ENCODE results near the gene COL26A1.
A peak's percentile ranks its signal among the peaks of the same experiment; 100 is the strongest.
"Not testable (repeated sequence)": the region's sequence is repeated elsewhere in the genome, so short reads cannot be mapped to it uniquely, and the experiment has no call there.

The COL26A1 gene

DNA sequence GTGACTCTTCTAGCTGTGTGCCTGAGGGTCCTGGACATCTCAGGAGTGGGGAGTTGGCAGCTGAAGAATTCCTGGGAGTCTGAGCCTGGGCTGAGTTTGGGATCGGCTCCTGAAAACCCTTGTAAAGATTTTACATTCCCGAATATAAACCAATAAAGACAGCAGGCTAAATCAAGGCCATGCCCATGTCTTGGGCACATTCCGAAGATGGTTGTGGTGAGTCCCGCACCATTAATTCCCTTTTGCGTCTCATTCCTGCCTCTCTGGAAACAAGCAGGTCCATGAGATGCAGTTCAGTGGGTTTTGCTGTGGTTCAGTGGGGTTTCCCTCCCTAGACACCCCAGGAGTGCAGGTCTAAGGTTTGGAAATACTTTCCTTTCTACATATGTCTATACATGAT lies 90.9 kb downstream of the COL26A1 start:
- FAIRE-seq = no peak

DNA sequence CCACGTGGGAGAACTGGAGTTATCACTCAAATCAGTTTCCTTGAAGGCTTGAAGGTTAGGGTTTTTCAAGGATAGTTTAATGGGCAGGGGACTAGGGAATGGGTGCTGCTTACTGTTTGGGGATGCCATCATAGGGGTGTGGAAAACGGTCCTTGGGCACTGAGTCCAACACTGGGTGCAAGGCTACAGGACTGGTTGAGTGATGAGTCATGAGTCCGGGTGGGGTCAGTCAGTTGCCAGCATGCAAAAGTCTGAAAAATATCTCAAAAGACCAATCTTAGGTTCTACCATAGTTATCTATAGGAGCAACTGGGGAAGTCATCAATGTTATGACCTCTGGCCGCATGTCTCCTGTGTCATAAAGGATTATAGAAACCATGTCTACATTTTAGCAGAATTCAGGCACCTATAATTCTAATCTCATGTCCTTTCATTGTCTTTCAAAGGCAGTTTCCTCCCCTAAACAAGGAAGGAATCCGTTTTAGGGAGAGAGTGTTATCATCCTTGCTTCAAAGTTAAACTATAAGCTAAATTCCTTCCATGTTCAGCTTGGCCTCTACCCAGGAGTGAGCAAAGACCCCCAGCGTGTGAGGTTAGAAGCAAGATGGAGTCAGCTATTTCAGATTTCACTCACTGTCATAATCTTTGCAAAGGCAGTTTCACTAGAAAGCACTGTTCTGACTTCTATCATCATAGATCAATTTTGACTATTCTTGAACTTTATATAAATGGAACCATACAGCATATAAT lies 94.5 kb downstream of the COL26A1 start:
- no peak for FAIRE-seq

DNA sequence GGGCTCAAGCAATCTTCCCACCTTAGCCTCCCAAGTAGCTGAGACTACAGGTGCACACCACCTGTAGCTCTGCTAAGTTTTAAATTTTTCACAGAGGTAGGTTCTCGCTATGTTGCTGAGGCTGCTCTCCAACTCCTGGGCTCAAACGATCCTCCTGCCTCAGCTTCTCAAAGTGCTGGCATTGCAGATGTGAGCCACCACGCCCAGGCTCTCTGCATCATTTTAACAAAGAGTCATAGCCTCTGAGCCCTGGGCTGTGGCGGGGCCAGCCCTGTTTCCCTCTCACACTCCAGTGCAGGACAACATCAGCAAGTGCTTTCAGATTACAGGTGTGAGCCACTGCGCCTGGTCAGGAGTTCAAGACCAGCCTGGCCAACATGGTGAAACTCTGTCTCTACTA lies 102.5 kb downstream of the COL26A1 start:
- FAIRE-seq = no peak

DNA sequence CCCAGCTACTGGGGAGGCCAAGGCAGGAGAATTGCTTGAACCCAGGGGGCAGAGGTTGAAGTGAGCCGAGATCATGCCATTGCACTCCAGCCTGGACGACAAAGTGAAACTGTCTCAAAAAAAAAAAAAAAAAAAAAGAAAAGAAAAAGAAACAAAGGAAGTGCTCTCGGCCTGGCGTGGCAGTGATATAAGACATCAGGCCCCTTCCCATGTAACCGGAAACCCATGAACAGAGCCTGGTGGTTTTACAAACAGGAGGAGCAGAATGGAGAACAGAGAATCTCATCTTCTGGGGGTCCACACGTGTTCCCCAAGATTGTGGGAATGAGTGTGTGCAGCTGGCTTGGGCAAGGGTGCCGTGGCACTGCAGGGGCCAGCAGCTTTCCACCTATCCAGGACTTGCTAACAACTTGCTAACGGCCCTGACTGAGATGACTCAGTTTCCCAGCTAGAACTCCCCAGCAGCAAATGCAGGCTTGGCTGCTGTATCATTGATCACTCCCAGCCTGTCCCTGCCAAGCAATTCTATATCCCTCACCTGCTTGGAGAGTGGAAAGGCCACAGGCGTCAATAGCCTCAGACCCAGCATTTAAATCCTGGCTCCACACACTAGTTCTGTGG lies 103.0 kb downstream of the COL26A1 start:
- FAIRE-seq = no peak

DNA sequence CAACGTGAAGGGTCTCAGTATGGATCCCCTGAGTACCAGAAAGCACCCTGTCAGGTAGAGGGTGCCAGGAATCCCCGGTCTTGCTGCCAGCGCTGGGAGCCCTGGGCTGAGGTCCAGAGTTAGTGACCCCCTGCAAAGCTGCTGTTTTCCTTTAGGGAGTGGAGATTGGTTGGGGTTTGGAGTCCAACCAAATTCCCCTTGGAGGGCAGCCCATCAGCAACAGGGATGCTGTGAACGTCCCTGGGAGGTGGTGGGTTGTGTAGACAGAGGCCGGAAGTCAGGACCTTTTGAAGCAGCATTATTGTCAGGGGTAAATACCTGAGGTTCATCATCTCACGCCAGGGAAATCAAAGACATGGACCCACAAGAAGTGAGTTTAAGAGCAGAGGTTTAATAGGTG lies 104.2 kb downstream of the COL26A1 start:
- no peak for FAIRE-seq

DNA sequence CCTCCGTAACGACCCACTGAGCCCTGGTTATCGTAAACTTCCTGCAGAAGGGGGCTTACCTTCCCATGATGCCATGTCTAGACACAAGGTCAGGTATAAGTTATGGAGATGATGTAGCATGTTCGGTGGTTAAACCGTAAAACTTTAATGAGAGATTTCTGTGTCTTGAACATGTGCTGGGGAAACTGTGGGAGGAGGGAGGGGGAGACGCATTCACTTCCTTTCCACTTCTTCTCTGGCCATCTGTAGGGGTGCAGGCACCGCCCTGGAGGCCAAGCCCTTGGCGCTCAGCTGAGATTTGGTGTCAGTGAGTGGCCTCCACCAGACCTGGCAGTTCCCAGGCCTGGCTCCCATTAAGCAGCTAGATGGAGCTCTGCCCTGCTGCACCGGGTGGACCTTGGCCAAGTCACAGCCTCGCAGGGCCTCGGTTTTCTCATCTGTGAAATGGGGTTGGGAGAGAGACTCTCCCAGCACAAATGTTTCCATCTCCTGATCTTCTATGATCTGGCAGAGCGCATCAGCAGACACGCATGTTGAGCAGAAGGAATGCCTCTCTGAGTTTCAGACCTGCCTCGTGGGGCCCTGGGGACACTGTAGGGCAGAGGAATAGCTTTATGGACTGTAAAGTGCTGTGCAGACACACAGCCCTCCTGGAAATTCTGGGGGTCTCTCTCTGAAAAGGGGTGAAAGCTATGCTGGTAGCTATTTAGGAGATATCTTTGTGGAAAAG lies 106.0 kb downstream of the COL26A1 start:
- FAIRE-seq = no peak

DNA sequence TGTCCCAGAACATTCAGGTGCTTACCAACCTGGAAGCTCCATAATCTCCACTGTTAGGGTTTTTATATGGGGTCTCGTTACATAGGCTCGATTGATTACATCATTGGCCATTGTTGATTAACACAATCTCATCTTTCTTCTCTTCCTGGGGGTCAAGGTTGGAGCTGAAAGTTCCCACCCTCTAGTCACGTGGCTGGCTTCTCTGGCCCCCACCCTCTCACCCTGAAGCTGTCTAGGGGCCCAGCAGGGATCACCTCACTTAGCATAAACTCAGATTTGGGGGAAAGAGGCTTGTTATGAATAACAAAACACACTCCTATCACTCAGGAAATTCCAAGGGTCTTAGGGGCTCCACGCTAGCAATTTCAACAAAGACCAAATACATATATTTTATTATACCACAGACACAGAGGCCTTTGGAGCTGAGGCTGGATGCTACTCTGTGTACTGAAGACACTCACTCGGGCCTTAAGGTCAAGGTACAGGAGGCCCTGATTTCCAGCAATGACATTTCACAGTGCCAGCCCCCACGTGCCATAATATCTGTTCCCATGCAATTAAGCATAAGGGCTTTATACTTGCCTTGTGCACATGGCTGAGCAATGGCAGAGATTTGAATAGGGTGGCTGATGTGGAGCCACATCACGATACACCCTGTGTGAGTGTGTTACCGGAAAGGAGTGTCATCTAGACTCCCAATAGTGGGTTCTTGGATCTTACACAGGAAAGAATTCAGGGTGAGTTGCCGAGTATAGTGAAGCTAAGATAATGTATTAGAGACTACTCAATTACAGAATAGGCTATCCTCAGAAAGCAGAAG lies 108.2 kb downstream of the COL26A1 start:
- no peak for FAIRE-seq

DNA sequence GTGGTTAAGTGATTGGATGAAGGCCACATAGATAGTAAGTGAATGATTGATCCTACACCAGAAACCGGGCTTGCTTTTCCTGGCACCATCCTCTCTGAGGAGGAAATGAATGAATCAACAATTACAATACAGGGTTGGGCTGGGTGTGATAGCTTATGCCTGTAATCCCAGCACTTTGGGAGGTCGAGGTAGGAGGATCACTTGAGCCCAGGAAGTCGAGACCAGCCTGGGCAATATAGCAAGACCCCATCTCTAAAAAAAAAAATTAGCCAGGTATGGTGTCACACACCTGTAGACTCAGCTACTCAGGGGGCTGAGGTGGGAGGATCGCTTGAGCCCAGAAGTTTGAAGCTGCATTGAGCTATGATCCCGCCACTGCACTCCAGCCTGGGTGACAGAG lies 111.5 kb downstream of the COL26A1 start:
- FAIRE-seq = no peak

DNA sequence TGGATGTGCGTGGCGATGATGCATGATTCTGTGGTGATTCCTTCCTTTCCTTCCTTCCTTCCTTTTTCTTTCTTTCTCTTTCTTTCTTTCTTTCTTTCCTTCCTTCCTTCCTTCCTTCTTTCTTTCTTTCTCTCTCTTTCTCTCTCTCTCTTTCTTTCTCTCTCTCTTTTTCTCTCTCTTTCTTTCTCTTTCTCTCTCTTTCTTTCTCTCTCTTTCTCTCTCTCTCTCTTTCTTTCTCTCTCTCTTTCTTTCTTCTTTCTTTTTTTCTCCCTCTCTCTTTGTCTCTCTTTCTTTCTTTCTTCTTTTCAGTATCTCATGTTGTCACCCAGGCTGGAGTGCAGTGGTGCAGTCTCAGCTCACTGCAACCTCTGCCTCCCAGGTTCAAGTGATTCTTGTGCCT lies 113.0 kb downstream of the COL26A1 start:
- not testable (repeated sequence) for FAIRE-seq

DNA sequence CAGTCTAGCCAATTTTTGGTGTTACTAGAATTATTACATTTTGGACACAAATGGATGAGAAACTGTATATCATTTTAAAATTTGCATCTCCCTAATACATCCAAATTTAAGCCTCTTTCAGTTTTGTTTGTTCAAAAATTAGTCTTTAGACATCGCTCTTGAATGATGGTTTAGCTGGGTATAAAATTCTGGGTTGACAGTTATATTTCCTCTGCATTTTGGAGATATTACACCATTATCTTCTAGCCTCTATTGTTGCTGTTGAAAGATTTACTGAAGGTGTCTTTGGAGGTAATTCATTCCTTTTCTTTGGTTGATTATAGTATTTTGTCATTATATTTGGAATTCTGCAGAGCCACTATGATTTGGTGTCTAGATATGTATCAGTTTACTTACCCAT lies 116.5 kb downstream of the COL26A1 start:
- FAIRE-seq = no peak

DNA sequence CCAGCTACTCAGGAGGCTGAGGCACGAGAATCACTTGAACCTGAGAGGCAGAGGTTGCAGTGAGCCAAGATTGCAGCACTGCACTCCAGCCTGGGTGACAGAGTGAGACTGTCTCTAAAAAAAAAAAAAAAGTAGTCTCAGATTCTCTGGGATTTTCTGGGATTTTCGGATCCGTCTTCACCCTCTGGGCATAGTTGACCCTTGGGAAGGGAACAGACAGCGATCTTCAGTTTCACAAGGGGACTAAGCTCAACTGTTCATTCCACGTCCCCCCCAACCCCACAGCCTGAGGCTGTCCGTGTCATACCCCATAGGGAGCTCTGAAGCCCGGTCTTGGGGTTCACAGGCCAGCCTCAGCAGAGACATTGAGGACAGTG lies 123.4 kb downstream of the COL26A1 start:
- not testable (repeated sequence) for FAIRE-seq

DNA sequence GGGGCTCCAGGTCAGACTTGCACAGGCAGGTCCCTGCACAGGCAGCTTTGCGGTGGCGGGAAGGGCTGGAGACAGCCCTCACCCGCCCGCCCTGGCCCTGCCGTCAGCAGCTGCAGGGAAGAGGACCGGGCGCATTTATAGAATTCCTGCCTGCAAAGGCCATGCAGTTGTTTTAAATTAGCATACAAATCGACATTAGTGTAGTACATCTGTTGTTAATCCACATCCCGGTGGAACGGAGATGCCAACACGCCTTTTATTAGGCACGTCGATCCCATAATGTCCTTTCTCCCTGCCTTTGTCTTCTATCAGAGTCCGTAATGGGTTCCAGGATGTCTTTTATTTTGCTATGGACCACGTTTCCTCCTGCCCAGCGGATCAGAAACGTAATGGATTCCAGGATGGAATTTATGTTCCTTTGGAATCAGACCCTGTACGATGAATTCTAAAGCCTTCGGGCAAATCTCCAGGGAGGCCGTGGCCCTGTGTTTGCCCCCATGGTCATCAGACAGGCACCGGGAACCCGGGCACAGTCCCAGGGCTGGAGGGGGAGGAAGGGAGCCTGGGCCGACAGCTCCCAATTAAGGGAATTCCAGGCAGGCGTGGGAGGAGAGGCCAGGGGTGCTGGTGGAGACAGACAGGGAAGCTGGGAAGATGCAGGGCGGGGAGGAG lies 123.9 kb downstream of the COL26A1 start:
- no peak for FAIRE-seq

DNA sequence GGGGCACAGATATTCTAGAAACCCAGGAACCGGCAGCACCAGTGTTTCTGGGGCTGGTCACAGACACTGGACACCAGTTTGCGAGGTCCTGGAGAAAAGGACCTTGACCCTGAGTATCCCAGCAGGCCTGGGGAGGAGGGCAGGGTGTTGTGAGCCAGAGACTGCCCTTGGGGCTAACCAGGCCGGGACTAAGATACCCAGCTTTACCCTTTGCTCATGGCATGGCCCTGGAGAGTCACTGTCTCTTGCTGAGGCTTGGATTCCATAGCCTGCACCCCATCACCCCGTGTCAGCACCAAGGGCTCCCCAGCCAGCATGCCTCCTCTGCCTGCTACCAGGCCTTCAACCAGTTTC lies 124.4 kb downstream of the COL26A1 start:
- FAIRE-seq = no peak

DNA sequence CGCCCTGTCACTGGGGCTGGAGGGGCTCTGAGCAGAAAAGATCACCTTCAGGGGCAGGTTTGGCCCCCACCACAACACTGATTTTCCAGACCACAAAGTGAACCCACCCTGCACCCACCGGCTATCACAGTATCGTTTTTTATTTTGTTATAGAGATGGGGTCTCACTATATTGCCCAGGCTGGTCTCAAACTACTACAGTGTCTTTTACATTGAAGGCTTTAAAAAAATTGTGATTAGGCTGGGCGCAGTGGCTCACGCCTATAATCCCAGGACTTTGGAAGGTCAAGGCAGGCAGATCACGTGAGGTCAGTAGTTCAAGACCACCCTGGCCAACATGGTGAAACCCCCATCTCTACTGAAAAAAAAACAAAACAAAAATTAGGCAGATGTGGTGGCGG lies 125.1 kb downstream of the COL26A1 start:
- FAIRE-seq = no peak

DNA sequence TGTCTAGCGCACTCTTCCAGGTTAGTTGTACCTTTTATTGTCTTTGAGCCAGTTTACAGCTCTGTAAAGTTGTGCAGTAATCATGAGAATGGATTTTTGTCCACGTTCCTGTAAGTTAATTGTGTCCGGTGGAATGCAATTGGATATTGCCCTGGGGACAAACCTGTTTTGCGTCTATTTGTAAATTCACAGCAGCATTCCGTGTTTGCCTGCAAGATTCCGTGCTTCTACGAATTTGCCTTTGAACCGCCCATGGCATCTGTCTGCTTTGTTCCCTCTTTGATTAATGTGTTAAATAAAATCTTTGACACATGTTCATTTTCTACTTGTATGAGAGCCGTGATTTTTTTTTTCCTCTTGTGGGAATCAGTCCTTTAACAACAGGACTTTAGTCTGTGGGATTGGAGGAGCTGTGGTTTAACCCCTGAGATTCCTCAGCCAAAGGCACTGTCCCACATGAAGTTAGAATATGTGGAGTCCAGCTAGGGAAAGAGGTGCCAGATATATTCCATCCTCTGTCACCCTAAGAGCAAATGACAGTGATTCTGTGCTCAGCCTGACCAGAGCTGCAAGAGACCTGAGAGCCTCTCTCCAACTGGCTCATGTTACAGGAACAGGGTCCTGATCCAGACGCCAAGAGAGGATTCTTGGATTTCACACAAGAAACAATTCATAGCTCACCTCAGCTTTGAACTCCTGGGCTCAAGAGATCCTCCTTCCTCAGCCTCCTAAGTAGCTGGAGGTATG lies 126.3 kb downstream of the COL26A1 start:
- peak; percentile 97 for FAIRE-seq

DNA sequence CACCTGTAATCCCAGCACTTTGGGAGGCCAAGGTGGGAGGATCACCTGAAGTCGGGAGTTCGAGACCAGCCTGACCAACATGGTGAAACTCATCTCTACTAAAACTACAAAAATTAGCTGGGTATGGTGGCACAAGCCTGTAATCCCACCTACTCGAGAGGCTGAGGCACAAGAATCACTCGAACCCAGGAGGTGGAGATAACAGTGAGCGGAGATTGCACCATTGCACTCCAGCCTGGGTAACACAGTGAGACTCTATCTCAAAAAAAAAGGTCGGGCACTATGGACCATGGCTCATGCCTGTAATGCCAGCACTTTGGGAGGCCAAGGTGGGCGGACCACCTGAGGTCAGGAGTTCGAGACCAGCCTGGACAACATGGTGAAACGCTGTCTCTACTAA lies 127.8 kb downstream of the COL26A1 start:
- FAIRE-seq = not testable (repeated sequence)

DNA sequence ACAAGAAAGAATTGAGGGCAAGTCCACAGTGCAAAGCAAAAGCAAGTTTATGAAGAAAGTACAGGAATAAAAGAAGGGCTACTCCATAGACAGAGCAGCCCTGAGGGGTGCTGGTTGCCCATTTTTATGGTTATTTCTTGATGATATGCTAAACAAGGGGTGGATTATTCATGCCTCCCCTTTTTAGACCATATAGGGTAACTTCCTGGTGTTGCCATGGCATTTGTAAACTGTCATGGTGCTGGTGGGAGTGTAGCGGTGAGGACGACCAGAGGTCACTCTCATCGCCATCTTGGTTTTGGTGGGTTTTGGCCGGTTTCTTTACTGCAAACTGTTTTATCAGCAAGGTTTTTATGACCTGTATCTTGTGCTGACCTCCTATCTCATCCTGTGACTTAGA lies 128.8 kb downstream of the COL26A1 start:
- FAIRE-seq = not testable (repeated sequence)

DNA sequence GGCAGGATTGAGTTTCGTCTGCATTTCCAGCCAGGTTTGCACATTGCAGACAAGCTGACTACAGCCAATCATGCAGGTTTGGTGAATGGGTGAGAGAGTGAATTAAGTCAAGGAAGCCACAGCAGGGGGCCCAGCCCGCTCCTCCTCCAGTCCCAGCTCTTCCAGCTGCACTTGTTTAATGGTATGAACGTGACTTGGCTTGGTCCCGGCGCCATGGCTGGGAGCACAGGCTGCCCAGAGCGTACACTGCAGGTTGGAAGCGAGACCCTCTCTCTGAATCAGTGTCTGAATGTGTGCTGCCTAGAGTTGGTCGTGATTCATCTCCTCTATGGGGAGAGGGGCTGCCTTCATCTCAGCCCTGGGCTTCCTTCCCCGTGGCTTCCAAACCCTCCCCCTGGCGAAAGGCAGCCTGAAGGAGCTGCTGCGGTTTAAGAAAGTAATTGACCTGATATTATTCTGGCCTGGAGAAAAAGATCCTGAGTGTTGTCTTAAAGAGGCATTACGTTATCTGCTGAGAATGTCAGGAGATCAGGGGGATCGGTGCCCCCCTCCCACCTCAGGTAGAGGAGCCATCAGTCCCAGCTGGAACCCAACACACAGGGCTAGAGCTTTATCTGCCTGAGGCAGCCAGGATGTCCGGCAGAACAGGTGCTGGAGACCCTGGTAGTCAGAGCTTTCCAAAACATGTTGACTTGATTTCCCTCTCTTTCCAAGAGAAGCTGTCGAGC lies 132.1 kb downstream of the COL26A1 start:
- no peak for FAIRE-seq

DNA sequence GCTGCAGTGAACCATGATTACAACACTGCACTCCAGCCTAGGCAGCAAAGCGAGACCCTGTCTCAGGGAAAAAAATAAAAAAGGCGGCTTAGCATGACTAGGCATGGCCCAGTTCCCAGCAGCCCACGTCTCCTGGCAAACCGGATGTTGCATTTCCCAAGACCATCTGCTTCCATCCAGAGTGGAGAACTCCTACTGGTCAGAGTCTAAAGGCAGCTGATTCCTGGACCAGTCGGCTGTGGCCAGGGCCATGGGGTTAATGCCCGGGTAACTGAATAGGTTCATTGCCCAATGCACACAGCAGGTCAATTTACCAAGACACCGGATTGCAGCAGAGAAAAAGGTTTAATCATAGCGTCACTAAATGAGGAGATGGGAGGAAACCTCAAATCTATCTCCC lies 133.3 kb downstream of the COL26A1 start:
- FAIRE-seq = no peak

DNA sequence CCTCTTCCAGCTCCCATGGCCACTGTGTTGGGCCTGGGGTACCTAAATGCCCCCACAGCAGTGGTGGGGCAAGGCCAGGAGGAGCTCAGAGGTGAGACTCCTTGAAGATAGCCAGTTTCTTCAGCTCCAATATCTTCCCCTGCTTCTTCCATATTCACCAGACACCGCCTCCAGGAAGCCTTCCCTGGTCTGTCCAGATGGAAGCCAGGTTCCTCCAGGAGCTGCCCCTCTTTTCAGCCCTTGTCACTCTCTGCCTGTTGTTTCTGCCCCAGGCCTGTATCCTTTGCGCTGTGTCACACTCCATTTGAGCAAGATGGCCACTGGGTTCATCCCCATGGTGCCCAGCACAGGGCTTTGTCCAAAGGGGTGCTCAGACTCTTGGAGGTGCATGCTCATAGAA lies 138.7 kb downstream of the COL26A1 start:
- no peak for FAIRE-seq

DNA sequence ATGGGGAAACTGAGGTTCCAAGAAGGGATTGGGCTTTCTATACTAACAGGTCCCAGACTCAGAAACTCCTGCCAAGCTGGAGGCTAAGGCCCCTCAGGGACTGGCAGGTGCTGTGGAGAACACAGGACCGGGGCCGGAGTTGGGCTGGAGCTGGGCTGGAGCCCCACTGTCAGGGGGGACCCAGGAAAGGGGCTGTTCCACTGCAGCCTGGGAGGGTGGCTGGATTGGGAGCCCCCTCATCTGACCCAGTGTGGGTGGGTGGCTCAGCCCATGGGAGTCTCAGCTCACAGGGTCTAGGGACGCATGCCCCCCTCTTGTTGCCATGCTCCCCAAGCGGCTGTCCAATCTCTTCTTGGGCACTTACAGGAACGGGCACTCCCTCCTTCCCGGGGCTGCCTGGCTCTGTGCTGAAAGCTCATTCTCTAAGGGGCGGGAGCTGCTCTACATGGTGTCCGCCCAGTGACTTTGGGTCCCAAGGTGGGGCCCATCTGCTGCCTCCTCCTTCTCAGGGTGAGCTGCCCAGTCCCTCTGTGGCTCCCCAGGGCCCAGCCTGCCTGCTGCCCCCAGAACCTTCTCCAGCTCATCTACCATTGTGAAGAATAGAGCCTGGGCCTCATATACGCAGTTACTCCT lies 139.9 kb downstream of the COL26A1 start:
- no peak for FAIRE-seq

Measured in G401.6 (cell line).